ENCODE data around the gene RAF1.

- no peak for TF ChIP-seq POLR2A (IDR thresholded peaks at IDR 0.05; ENCODE audit: low read depth, low read length)
- TF ChIP-seq POLR2AphosphoS5 (IDR thresholded peaks at IDR 0.05; ENCODE audit: low read depth, low read length) = no peak
- no peak for TF ChIP-seq TAF1 (IDR thresholded peaks at IDR 0.05; ENCODE audit: borderline replicate concordance, low read depth, low read length)
Measured at GRCh38 chr3:12708584-12709192, 44.8 kb upstream of the RAF1 start.
